Measurements from ENCODE around the gene DRC3. TPM values are rescaled to one million over a fixed set of nuclear protein-coding genes. Genes with fewer than 3 reads are reported as not detected.

Gene DRC3
- total and polyA plus RNA-seq, 2 donors (not counting 3 experiments of a cell fraction or from before 2014, with no cell fraction given) = 1.6 to 2.9 TPM

DNA sequence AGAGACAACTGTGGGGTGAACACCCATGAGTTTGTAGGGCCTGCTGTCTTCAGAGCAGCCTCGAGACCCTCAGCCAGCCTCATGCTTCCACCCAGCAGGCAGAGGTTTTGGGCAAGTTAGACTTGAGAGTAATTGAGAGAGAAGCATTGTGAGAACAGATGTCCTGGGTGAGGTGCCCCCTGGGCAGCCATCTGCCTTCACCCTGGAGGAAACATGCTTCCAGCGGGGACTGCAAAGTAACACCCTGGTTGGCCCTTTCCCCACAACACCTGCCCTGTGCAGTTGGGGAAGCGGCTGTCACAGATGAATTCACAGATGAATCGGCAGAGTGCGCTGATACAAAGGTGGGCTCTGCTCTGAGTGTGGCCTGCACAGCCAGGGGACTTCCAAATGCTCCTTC, 42.9 kb downstream of the DRC3 start:
- peaks cover 0 to 4% of the 10 kb centered on the region in 2 experiments for H3K36me3 ChIP-seq (ENCODE audit: control insufficient read depth in 2 of 2, extremely low read depth in 1 of 2, insufficient read depth in 2 of 2, low read length in 2 of 2)
- no peak overlapping the region for H3K27ac ChIP-seq (ENCODE audit: insufficient read depth, low read depth, low read length)
- H2AFZ ChIP-seq (ENCODE audit: low read depth, low read length) = no peak overlapping the region
- no peak overlapping the region for H3K4me3 ChIP-seq (replicated peaks in 1 of 3; ENCODE audit: insufficient read depth in 1 of 3, low read depth in 1 of 3, low read length in 3 of 3)
- H3K4me2 ChIP-seq (ENCODE audit: insufficient read depth, low read length) = no peak overlapping the region
- H3K27me3 ChIP-seq (ENCODE audit: control insufficient read depth in 2 of 2, insufficient read depth in 2 of 2, low read length in 2 of 2) = no peaks in the 10 kb centered on the region
- intact Hi-C loops (cut with micrococcal nuclease) = no loop called here
- DNase-seq (ENCODE audit: low read depth, low spot score) = no peak
- FAIRE-seq = no peak
- ChIA-PET CTCF (no interaction called here), POLR2A (no interaction called here)
- H3K9me1 ChIP-seq (replicated peaks; ENCODE audit: control insufficient read depth, extremely low read depth, insufficient read depth, low read length) = no peaks in the 10 kb centered on the region
- no TSS peak for BruUV-seq (replicated peaks)
- H3K4me1 ChIP-seq (ENCODE audit: control insufficient read depth, extremely low read depth, insufficient read depth, low read length) = peaks cover 5% of the 10 kb centered on the region
- dilution Hi-C loops (cut with MboI; ENCODE audit: extremely low pct_ligation_motif_present, low sequenced_read_pairs) = no loop called here
- H3K79me2 ChIP-seq (ENCODE audit: control insufficient read depth, insufficient read depth, low read length) = no peaks in the 10 kb centered on the region
- H3K9me3 ChIP-seq (replicated peaks; ENCODE audit: control insufficient read depth, insufficient read depth, low read length) = no peaks in the 10 kb centered on the region
- TF ChIP-seq GATA2 (IDR thresholded peaks at IDR 0.05; ENCODE audit: insufficient read depth, insufficient read length, low read depth, low read length) (no peak), JUN (IDR thresholded peaks at IDR 0.05; ENCODE audit: borderline replicate concordance, insufficient read depth, insufficient read length, low read depth) (no peak), MAX (IDR thresholded peaks at IDR 0.05; ENCODE audit: insufficient read depth, insufficient read length) (no peak), FOS (IDR thresholded peaks at IDR 0.05; ENCODE audit: borderline replicate concordance, insufficient read depth, low read length) (no peak), EZH2 (IDR thresholded peaks at IDR 0.05; ENCODE audit: borderline replicate concordance, low read depth, low read length, severe bottlenecking) (no peak), MYC (IDR thresholded peaks at IDR 0.05; ENCODE audit: low read depth, low read length) (no peak), POLR2AphosphoS5 (IDR thresholded peaks at IDR 0.05; ENCODE audit: insufficient read depth, low read depth, low read length) (no peak), POLR2A (IDR thresholded peaks at IDR 0.05; ENCODE audit: low read depth, low read length) (no peak)
- TF ChIP-seq, protein P1, sequence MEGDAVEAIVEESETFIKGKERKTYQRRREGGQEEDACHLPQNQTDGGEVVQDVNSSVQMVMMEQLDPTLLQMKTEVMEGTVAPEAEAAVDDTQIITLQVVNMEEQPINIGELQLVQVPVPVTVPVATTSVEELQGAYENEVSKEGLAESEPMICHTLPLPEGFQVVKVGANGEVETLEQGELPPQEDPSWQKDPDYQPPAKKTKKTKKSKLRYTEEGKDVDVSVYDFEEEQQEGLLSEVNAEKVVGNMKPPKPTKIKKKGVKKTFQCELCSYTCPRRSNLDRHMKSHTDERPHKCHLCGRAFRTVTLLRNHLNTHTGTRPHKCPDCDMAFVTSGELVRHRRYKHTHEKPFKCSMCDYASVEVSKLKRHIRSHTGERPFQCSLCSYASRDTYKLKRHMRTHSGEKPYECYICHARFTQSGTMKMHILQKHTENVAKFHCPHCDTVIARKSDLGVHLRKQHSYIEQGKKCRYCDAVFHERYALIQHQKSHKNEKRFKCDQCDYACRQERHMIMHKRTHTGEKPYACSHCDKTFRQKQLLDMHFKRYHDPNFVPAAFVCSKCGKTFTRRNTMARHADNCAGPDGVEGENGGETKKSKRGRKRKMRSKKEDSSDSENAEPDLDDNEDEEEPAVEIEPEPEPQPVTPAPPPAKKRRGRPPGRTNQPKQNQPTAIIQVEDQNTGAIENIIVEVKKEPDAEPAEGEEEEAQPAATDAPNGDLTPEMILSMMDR (IDR thresholded peaks at IDR 0.05; ENCODE audit: extremely low read depth in 1 of 2, insufficient read depth in 1 of 2, low read depth in 1 of 2, low read length in 2 of 2) = no peak
- no peak overlapping the region for H3K9ac ChIP-seq (replicated peaks; ENCODE audit: extremely low read depth, insufficient read depth, low read length)
- no peaks in the 10 kb centered on the region for H4K20me1 ChIP-seq (replicated peaks; ENCODE audit: control insufficient read depth, extremely low read depth, insufficient read depth, low read length)
